Suprapubic skin (tissue), 3 donors: ENCODE results near the gene C1QTNF2.

Experiments used
- CTCF ChIP-seq, 2 donors: fragments of 200-600 bp in 1 of 2; fragments of 450-650 bp in 1 of 2; sonication (generic) in 1 of 2; IDR thresholded peaks; one replicate each; pipeline ENCODE4 v1.5.1; 2016 to 2019; ENCODE audit warnings: antibody characterized with exemption in 2 of 2, mild to moderate bottlenecking in 1 of 2, moderate library complexity in 1 of 2
- POLR2AphosphoS5 ChIP-seq, 3 donors: sonication (generic); formaldehyde crosslinking; IDR thresholded peaks; one replicate each; pipeline ENCODE4 v1.6.1; 2017; ENCODE audit warnings: antibody characterized with exemption in 3 of 3

- TF ChIP-seq CTCF (IDR thresholded peaks at IDR 0.05) (no peak), POLR2AphosphoS5 (IDR thresholded peaks at IDR 0.05) (no peak)
Observed at GRCh38 chr5:160311491-160312133, 58.8 kb downstream of the C1QTNF2 start.
